KMS-11 (cell line): Measurements from ENCODE around the gene PPP2R5E.

ENCODE experiments used
- H2AFZ ChIP-seq: fragments of 200-600 bp; sonication (generic); 2 replicates; pipeline ENCODE4 v1.6.1; 2016; ENCODE audit warnings: antibody characterized with exemption, mixed run types, low read depth
- H3K27ac ChIP-seq: fragments of 200-600 bp; sonication (generic); 2 replicates; pipeline ENCODE4 v1.6.1; 2016; ENCODE audit warnings: mild to moderate bottlenecking, mixed run types
- H3K27me3 ChIP-seq: fragments of 200-600 bp; sonication (generic); 2 replicates; pipeline ENCODE4 v1.6.1; 2017; ENCODE audit warnings: mild to moderate bottlenecking, low read depth, mixed run types, moderate library complexity; ENCODE audit not compliant: insufficient read depth
- H3K36me3 ChIP-seq: fragments of 200-600 bp; sonication (generic); 2 replicates; pipeline ENCODE4 v1.6.1; 2017; ENCODE audit warnings: mild to moderate bottlenecking, mixed run types; ENCODE audit not compliant: insufficient read depth
- H3K4me1 ChIP-seq: fragments of 200-600 bp; sonication (generic); 2 replicates; pipeline ENCODE4 v1.6.1; 2016; ENCODE audit warnings: mild to moderate bottlenecking, low read depth, mixed run types; ENCODE audit not compliant: poor library complexity, severe bottlenecking
- H3K4me2 ChIP-seq: fragments of 200-600 bp; sonication (generic); 2 replicates; pipeline ENCODE4 v1.7.0; 2016; ENCODE audit warnings: mild to moderate bottlenecking, mixed run types
- H3K4me3 ChIP-seq: fragments of 200-600 bp; sonication (generic); IDR thresholded peaks from 2 replicates; pipeline ENCODE4 v1.6.1; 2017; ENCODE audit warnings: low read depth, low read length, mixed read lengths; ENCODE audit not compliant: insufficient read depth
- H3K79me2 ChIP-seq: fragments of 200-600 bp; sonication (generic); 2 replicates; pipeline ENCODE4 v1.6.1; 2016; ENCODE audit warnings: low read depth, mixed run types; ENCODE audit not compliant: insufficient read depth
- H3K9ac ChIP-seq: fragments of 200-600 bp; sonication (generic); 2 replicates; pipeline ENCODE4 v1.6.1; 2016; ENCODE audit warnings: mild to moderate bottlenecking, mixed run types
- H4K20me1 ChIP-seq: fragments of 200-600 bp; sonication (generic); 2 replicates; pipeline ENCODE4 v1.6.1; 2016; ENCODE audit warnings: mild to moderate bottlenecking, mixed run types; ENCODE audit not compliant: insufficient read depth
- TF ChIP-seq, protein P1 (sequence below): fragments of 200-600 bp; sonication (generic); conservative IDR thresholded peaks from 2 replicates; pipeline ENCODE4 v1.6.1; 2017; ENCODE audit warnings: low read depth, mild to moderate bottlenecking, antibody characterized with exemption, low read length, moderate library complexity, mixed read lengths

Gene PPP2R5E

GRCh38 chr14:63544591-63545299 is 1.6 kb upstream of the PPP2R5E start:
- Histone ChIP-seq H3K27ac (no peak overlapping the region), H3K27me3 (no peaks in the 10 kb centered on the region), H3K4me1 (peaks cover 17% of the 10 kb centered on the region), H2AFZ (no peak overlapping the region), H4K20me1 (0 out of 2 replicates have a peak, but pooled peaks cover 4% of the 10 kb centered on the region), H3K36me3 (no peaks in the 10 kb centered on the region), H3K79me2 (peaks cover 21% of the 10 kb centered on the region), H3K9ac (no peak overlapping the region), H3K4me2 (peak overlapping the region; percentile 78), H3K4me3 (no peak overlapping the region)
- TF ChIP-seq, protein P1, sequence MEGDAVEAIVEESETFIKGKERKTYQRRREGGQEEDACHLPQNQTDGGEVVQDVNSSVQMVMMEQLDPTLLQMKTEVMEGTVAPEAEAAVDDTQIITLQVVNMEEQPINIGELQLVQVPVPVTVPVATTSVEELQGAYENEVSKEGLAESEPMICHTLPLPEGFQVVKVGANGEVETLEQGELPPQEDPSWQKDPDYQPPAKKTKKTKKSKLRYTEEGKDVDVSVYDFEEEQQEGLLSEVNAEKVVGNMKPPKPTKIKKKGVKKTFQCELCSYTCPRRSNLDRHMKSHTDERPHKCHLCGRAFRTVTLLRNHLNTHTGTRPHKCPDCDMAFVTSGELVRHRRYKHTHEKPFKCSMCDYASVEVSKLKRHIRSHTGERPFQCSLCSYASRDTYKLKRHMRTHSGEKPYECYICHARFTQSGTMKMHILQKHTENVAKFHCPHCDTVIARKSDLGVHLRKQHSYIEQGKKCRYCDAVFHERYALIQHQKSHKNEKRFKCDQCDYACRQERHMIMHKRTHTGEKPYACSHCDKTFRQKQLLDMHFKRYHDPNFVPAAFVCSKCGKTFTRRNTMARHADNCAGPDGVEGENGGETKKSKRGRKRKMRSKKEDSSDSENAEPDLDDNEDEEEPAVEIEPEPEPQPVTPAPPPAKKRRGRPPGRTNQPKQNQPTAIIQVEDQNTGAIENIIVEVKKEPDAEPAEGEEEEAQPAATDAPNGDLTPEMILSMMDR: no peak

DNA sequence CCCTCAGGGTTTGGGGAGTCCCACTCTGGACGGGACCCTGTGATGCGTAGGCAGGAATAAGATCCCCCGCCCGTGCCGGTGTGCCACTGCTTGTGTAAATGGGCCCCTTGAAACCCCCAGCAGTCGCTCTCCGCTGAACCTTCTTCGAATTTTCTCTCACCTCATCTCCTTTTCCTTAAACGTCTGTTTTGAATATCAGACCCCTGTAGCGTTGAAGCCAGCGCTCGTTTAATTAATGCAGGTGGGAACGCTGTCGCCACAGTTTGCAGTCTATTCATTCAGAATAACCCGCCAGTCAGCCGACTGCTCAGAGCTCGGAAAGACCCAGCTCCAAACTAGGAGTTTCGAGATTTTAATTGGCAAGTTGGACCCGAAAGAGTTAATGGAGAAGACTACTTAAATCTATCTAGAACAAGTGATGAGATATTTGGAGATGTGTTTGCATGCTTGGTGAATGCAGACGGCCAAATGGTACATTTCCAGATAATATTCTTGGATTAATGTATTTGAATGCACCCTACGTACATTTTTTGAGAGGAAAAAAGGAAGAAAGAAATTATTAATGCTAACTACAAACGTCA is 739 bp upstream of the PPP2R5E start:
- Histone ChIP-seq H4K20me1 (0 out of 2 replicates have a peak, but pooled peaks cover 4% of the 10 kb centered on the region), H3K9ac (peak overlapping the region; percentile 39; the same call in 1 of the 2 replicates), H3K27ac (no peak overlapping the region), H3K4me1 (peaks cover 17% of the 10 kb centered on the region), H3K4me2 (peak overlapping the region; percentile 78), H3K27me3 (no peaks in the 10 kb centered on the region), H3K4me3 (no peak overlapping the region), H3K36me3 (no peaks in the 10 kb centered on the region), H3K79me2 (peaks cover 21% of the 10 kb centered on the region), H2AFZ (peak overlapping the region; percentile 83)
- TF ChIP-seq, protein P1: no peak

- TF ChIP-seq, protein P1: no peak
- H4K20me1 ChIP-seq: 0 out of 2 replicates have a peak, but pooled peaks cover 4% of the 10 kb centered on the region
- no peak overlapping the region; the same call in 1 of the 2 replicates for H3K27ac ChIP-seq
- no peak overlapping the region for H3K4me3 ChIP-seq
- peak overlapping the region; percentile 44; the same call in 1 of the 2 replicates for H3K9ac ChIP-seq
- H3K36me3 ChIP-seq: no peaks in the 10 kb centered on the region
- H3K4me2 ChIP-seq: peak overlapping the region; percentile 60
- peak overlapping the region; percentile 73 for H2AFZ ChIP-seq
- H3K27me3 ChIP-seq: no peaks in the 10 kb centered on the region
- H3K4me1 ChIP-seq: peaks cover 17% of the 10 kb centered on the region
- peaks cover 21% of the 10 kb centered on the region for H3K79me2 ChIP-seq
These were observed 762 bp downstream of the PPP2R5E start for GRCh38 chr14:63542231-63542999.

DNA sequence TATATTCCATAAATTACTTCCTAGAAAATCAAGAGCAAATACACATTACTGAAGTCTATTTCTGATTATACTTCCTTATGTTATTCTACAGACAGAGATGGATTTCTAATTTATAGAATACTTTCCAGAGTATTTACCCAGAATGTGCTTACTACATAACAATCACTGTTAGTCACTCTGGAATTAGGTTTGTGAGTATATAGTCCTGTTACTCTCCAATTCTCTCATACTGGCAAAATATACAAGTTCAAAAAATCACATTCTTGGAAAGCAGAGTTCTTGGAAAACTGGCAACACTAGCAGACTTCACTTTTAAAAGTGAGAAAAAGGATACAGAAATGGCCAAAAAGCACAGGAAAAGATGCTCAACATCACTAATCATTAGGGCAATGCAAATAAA is 7.3 kb downstream of the PPP2R5E start:
- Histone ChIP-seq H3K4me1 (peaks cover 3% of the 10 kb centered on the region), H3K27ac (no peak overlapping the region), H3K36me3 (no peaks in the 10 kb centered on the region), H3K4me3 (no peak overlapping the region), H3K27me3 (no peaks in the 10 kb centered on the region), H4K20me1 (no peaks in the 10 kb centered on the region), H3K79me2 (peaks cover 28% of the 10 kb centered on the region; the same call in 1 of the 2 replicates), H2AFZ (no peak overlapping the region), H3K9ac (no peak overlapping the region), H3K4me2 (no peak overlapping the region)
- TF ChIP-seq, protein P1: no peak
